Mucosa of descending colon (tissue), 3 donors: Measurements from ENCODE around the gene DQX1. TPM values are rescaled to one million over a fixed set of nuclear protein-coding genes. Genes with fewer than 3 reads are reported as not detected.

Source experiments
- ATAC-seq: fragments of 200-7000 bp; cut with Tn5 transposase; one replicate; pipeline ENCODE4 v1.9.1; 2020; ENCODE audit warnings: mild to moderate bottlenecking, moderate library complexity
- DNase-seq, 3 donors: peaks; one replicate each; pipeline ENCODE4 v3.0.0-alpha.2; 2020
- H3K36me3 ChIP-seq: fragments of 200-600 bp; one replicate; pipeline ENCODE4 v1.8.0; 2021; ENCODE audit warnings: low read depth, mild to moderate bottlenecking
- H3K4me1 ChIP-seq: fragments of 200-600 bp; one replicate; pipeline ENCODE4 v1.8.0; 2021; ENCODE audit warnings: low read depth, mild to moderate bottlenecking
- H3K4me3 ChIP-seq: fragments of 200-600 bp; one replicate; pipeline ENCODE4 v1.8.0; 2021; ENCODE audit warnings: mild to moderate bottlenecking
- H3K9me3 ChIP-seq: fragments of 200-600 bp; one replicate; pipeline ENCODE4 v1.8.0; 2021; ENCODE audit warnings: mild to moderate bottlenecking
- CTCF ChIP-seq: fragments of 200-600 bp; IDR thresholded peaks from one replicate; pipeline ENCODE4 v1.8.0; 2022; ENCODE audit warnings: antibody characterized with exemption, mild to moderate bottlenecking
- intact Hi-C, 2 donors: fragments of 100-400 bp; cut with DNase I in 1 of 2; cut with micrococcal nuclease in 1 of 2; formaldehyde crosslinking; loops; one replicate each; pipeline versions ENCODE4 v1.11.0 to v1.11.1; 2022; cut with DNase I, micrococcal nuclease
- total RNA-seq, 3 donors: library from RNA; stranded (reverse); fragmentation: NEBNext Ultra II Directional in 2 of 3; extraction: Animal tissue kit (Norgen Biotek cat#: 25700) in 2 of 3; gene quantifications; one replicate each; pipeline versions ENCODE4 v1.2.1 to v1.2.4, GENCODE V29; 2021 to 2023
- donor health status: DM: no; HTN: no; CAD: no; lungs with moderate emphysema.
- donor health status: DM: no; HTN: no; CAD: no.
- donor health status: DM: no; HTN: yes; CAD: no.

DQX1 gene
- total RNA-seq, 3 donors from 2014 or later: 17.9 to 58.3 (median 22.2) TPM

GRCh38 chr2:74512744-74513604, 13.1 kb downstream of the DQX1 start:
- Histone ChIP-seq H3K4me1 (peaks cover 32% of the 10 kb centered on the region), H3K36me3 (no peaks in the 10 kb centered on the region), H3K4me3 (no peak overlapping the region), H3K9me3 (no peaks in the 10 kb centered on the region)
- no peak for ATAC-seq
- no peak for TF ChIP-seq CTCF
- intact Hi-C loops: no loop called here
- DNase-seq: no peak

GRCh38 chr2:74511104-74511989, 14.7 kb downstream of the DQX1 start:
- Histone ChIP-seq H3K4me1 (peaks cover 33% of the 10 kb centered on the region), H3K9me3 (no peaks in the 10 kb centered on the region), H3K36me3 (no peaks in the 10 kb centered on the region), H3K4me3 (no peak overlapping the region)
- DNase-seq (no peak), ATAC-seq (no peak)
- intact Hi-C loops: no loop called here
- TF ChIP-seq CTCF: no peak

GRCh38 chr2:74510272-74510671, 15.8 kb downstream of the DQX1 start:
- no peak for DNase-seq
- Histone ChIP-seq H3K36me3 (no peaks in the 10 kb centered on the region), H3K9me3 (no peaks in the 10 kb centered on the region), H3K4me3 (no peak overlapping the region), H3K4me1 (peaks cover 33% of the 10 kb centered on the region)
- intact Hi-C loops: no loop called here
- no peak for TF ChIP-seq CTCF
- no peak for ATAC-seq

- Histone ChIP-seq H3K4me1 (peaks cover 34% of the 10 kb centered on the region), H3K4me3 (peak overlapping the region; percentile 46), H3K9me3 (no peaks in the 10 kb centered on the region), H3K36me3 (no peaks in the 10 kb centered on the region)
- peak; percentile 61 to 72 (median 70) for DNase-seq
- intact Hi-C loops: no loop called here
- ATAC-seq: peak; percentile 53
- TF ChIP-seq CTCF: no peak
Measured at GRCh38 chr2:74507926-74508520, 18.0 kb downstream of the DQX1 start.

GRCh38 chr2:74507145-74507925, 18.7 kb downstream of the DQX1 start, which contains the start of gene PCGF1:
Gene PCGF1 (minus strand): TSS chr2:74507695. CDS start chr2:74507668, 27 bp downstream.
- DNase-seq (peak; percentile 100), ATAC-seq (peak; percentile 93)
- Histone ChIP-seq H3K36me3 (no peaks in the 10 kb centered on the region), H3K9me3 (no peaks in the 10 kb centered on the region), H3K4me1 (peaks cover 34% of the 10 kb centered on the region), H3K4me3 (peak within 1 kb of the TSS; percentile 46)
- no peak for TF ChIP-seq CTCF
- intact Hi-C loops: no loop called here
